ENCODE data around the gene FAF2.

The FAF2 gene

DNA sequence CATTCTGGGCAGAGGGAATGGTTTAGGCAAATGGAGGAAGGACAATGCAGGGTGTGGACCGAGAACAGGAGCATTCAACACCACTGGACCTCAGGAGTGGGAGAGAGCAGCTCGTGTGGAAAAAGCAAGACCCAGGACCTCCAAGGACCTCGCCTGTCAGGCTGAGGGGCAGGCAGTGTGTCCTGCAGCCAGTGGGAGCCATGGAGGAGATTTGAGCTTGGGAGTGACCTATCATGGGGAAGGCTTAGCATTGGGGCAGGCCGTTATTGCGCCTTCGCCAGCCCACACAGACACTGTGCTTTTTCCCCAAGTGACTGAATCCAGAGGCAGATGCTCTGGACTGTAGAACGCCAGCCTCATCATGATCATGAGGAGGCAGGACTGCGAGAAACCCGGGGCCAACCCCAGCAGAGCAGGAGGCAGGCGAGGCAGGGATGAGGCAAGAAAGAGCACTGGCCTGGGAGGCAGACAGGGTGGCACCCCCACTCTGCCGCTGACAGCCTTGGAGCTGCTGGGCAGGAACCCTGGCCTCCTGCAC is 104.2 kb downstream of the FAF2 start:
- H3K4me3 ChIP-seq (ENCODE audit: low read depth, low read length): no peak overlapping the region
- no peak for DNase-seq (ENCODE audit: low read depth)
- no peak for TF ChIP-seq POLR2A (IDR thresholded peaks at IDR 0.05; ENCODE audit: extremely low read depth, insufficient read length)
- TF ChIP-seq, protein P1, sequence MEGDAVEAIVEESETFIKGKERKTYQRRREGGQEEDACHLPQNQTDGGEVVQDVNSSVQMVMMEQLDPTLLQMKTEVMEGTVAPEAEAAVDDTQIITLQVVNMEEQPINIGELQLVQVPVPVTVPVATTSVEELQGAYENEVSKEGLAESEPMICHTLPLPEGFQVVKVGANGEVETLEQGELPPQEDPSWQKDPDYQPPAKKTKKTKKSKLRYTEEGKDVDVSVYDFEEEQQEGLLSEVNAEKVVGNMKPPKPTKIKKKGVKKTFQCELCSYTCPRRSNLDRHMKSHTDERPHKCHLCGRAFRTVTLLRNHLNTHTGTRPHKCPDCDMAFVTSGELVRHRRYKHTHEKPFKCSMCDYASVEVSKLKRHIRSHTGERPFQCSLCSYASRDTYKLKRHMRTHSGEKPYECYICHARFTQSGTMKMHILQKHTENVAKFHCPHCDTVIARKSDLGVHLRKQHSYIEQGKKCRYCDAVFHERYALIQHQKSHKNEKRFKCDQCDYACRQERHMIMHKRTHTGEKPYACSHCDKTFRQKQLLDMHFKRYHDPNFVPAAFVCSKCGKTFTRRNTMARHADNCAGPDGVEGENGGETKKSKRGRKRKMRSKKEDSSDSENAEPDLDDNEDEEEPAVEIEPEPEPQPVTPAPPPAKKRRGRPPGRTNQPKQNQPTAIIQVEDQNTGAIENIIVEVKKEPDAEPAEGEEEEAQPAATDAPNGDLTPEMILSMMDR (IDR thresholded peaks at IDR 0.05; ENCODE audit: low read depth, low read length): no peak
- TF ChIP-seq, protein P2, sequence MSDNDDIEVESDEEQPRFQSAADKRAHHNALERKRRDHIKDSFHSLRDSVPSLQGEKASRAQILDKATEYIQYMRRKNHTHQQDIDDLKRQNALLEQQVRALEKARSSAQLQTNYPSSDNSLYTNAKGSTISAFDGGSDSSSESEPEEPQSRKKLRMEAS (IDR thresholded peaks at IDR 0.05; ENCODE audit: low read depth, low read length): no peak
- TF ChIP-seq MYC (IDR thresholded peaks at IDR 0.05; ENCODE audit: low read depth, low read length): no peak

DNA sequence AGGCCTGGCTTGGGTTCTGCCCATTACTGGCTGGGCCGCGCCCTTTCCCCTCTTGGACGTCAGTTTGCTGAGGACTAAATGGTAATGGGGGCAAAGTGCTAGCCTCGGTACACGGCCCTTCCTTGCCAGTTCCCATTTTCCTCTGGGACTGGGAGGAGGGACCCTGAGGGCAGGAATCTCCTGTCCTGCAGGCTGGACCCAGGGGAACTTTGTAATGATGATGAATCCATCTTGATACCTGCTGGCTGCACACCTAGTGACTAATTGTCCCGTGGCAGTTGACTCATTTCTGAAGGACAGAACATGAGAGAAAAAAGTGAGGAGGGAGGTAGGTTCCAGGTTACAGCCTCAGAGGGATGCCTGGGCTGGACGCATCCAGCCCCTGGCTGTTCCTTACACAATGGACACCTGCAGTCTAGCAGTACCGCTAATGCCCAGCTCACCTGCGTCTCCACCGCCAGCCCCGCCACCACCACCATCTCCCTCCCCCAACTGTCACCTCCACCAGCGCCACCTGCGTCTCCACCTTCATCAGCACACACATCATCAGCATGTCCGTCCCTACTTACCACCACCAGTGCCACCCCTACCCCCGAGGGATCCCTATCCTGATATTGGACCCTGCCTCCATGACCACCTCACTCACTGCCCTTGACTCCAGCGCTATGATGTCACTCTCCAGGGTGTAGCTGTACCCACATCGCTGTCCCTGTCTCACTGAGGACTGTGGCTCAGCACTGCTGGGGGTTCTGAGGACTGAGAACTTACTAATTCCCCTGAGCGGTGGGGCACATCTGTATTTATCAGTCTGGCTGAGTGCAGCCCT is 105.3 kb downstream of the FAF2 start:
- TF ChIP-seq MYC (IDR thresholded peaks at IDR 0.05; ENCODE audit: low read depth, low read length) (no peak), POLR2A (IDR thresholded peaks at IDR 0.05; ENCODE audit: extremely low read depth, insufficient read length) (no peak)
- TF ChIP-seq, protein P1 (IDR thresholded peaks at IDR 0.05; ENCODE audit: low read depth, low read length): no peak
- TF ChIP-seq, protein P2 (IDR thresholded peaks at IDR 0.05; ENCODE audit: low read depth, low read length): no peak
- no peak overlapping the region for H3K4me3 ChIP-seq (ENCODE audit: low read depth, low read length)
- no peak for DNase-seq (ENCODE audit: low read depth)

DNA sequence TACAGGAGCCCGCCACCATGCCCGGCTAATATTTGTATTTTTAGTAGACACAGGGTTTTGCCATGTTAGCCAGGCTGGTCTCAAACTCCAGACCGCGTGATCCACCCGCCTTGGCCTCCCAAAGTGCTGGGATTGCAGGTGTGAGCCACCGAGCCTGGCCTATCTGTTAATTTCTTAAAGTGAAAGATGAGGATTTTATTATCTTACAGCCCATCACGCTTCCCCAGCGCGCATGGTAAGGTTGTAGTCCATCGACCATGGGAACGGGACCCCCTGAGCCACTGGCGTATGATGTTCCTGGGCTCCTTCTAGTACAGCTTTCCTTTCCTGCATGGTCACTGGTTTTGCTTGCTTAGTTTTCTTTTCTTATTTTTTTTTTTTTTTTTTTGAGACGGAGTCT is 109.7 kb downstream of the FAF2 start:
- TF ChIP-seq, protein P2 (IDR thresholded peaks at IDR 0.05; ENCODE audit: low read depth, low read length): no peak
- TF ChIP-seq, protein P1 (IDR thresholded peaks at IDR 0.05; ENCODE audit: low read depth, low read length): no peak
- TF ChIP-seq MYC (IDR thresholded peaks at IDR 0.05; ENCODE audit: low read depth, low read length) (no peak), POLR2A (IDR thresholded peaks at IDR 0.05; ENCODE audit: extremely low read depth, insufficient read length) (no peak)

More for the DNA sequence above, 109.7 kb downstream of the FAF2 start:
- H3K4me3 ChIP-seq (ENCODE audit: low read depth, low read length): no peak overlapping the region
- no peak for DNase-seq (ENCODE audit: low read depth)
